Measurements from ENCODE around the gene ATF6B. TPM values are rescaled to one million over a fixed set of nuclear protein-coding genes. Genes with fewer than 3 reads are reported as not detected.

Gene ATF6B
- total and polyA plus RNA-seq, 2 of the 13 experiments (the other 11 are each of a cell fraction or from before 2014, with no cell fraction given), result 18.1 to 44.0 TPM

DNA sequence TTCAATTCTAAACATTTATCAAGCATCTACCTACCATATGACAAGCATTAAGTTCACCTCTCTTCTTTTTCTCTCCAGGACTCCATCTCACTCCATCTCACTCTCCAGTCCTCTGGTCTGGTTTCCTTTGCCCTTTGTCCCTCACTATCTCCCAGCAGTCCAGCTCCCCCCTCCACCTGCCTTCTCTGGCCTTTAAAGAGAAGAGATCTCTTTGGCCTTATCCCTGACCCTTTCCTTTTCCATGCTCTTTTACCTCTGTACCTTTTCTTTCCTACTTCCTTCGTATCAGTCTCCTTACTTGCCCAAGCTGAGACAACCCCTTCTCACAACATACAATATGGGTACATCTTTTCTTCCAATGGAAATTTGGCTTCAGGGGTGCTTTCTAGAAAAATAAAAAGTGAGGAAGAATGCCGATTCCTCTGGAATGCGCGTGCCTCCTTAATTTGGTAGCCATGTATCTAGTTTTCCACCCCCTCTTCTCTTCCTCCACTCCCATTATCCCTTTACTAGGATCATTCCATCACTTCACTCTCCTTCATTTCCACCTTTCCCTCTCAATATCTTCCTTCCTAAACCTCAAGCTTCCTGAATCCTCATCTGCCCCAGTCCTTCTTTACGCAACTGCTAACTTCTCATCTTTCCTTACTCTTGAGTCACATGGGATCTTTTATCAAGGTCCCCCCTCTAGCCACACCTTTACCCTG lies 48.6 kb upstream of the ATF6B start:
- no peaks in the 10 kb centered on the region for H3K9me3 ChIP-seq (ENCODE audit: low read length)
- peak overlapping the region; percentile 96 to 98 (median 98) for H3K4me3 ChIP-seq (replicated peaks in 1 of 3; ENCODE audit: insufficient read depth in 1 of 3, low read depth in 2 of 3, low read length in 3 of 3)
- in situ Hi-C loops (cut with HindIII; ENCODE audit: extremely low pct_ligation_motif_present, low pct_unique_long_range_greater_than_20kb) (no loop called here), intact Hi-C loops (cut with micrococcal nuclease; ENCODE audit: unreplicated experiment) (loop anchor here (2.0 to 5.0 kb wide), 2 partner anchors 58 to 1091 kb away; no protein-coding TSS in a partner anchor)
- H3K27me3 ChIP-seq (ENCODE audit: control insufficient read depth in 1 of 2, insufficient read depth in 2 of 2, low read length in 2 of 2), result no peaks in the 10 kb centered on the region; a peak in 1 of 5 replicates
- peaks cover 60% of the 10 kb centered on the region for H3K4me1 ChIP-seq (ENCODE audit: insufficient read depth, low read length)
- POLR2A ChIA-PET, result interaction anchor here (0.7 to 5.8 kb wide), 17 partner anchors 9 to 795 kb away, joined by 3 to 127 read pairs (median 8); partner anchors contain the start of genes ATF6B, FKBPL, GPANK1 and GPSM3
- peaks cover 14 to 19% of the 10 kb centered on the region in 2 experiments; a peak in 4 of 5 replicates for H3K36me3 ChIP-seq (replicated peaks in 1 of 2; ENCODE audit: control insufficient read depth in 1 of 2, insufficient read depth in 2 of 2, low read length in 2 of 2)
- peaks cover 56% of the 10 kb centered on the region for H3K79me2 ChIP-seq (ENCODE audit: insufficient read depth, low read length)
- CTCF ChIA-PET (ENCODE audit: low intra/inter-chr PET ratio, low total read pairs), result no interaction called here
- H4K20me1 ChIP-seq (ENCODE audit: insufficient read depth, low read length), result no peaks in the 10 kb centered on the region
- DNase-seq (ENCODE audit: low spot score), result no peak
- BruUV-seq (replicated peaks), result TSS peak; percentile 31
- no peak overlapping the region for H2AFZ ChIP-seq (ENCODE audit: low read length)
- ATAC-seq, result no peak
- H3K9ac ChIP-seq (ENCODE audit: insufficient read depth, low read depth, low read length), result peak overlapping the region; percentile 90
- peak overlapping the region; percentile 98 for H3K4me2 ChIP-seq (ENCODE audit: low read depth, low read length)
- WGBS (ENCODE audit: low lambda C conversion rate), result 1% methylated on average over 5 of the region's 5 CpGs
- FAIRE-seq, result no peak
- H3K27ac ChIP-seq (ENCODE audit: extremely low read length, insufficient read depth, low read length), result peak overlapping the region; percentile 97
- TF ChIP-seq SMAD9 (CRISPR knock-in tag; IDR thresholded peaks at IDR 0.05) (peak; percentile 48; the same call in 1 of the 2 replicates), CCAR2 (optimal IDR thresholded peaks at IDR 0.05; ENCODE audit: low read depth, low read length) (peak; percentile 86), HNRNPK (IDR thresholded peaks at IDR 0.05; ENCODE audit: low read depth, low read length, poor library complexity, severe bottlenecking) (no peak), TEAD3 (CRISPR knock-in tag; optimal IDR thresholded peaks at IDR 0.05; ENCODE audit: borderline replicate concordance) (no peak), RXRB (CRISPR knock-in tag; IDR thresholded peaks at IDR 0.05; ENCODE audit: borderline replicate concordance) (peak; percentile 7; the same call in 1 of the 2 replicates), CENPT (CRISPR knock-in tag; IDR thresholded peaks at IDR 0.05; ENCODE audit: low read depth) (no peak), ZBTB21 (CRISPR knock-in tag; IDR thresholded peaks at IDR 0.05) (no peak; the same call in 1 of the 2 replicates), NCOR1 (IDR thresholded peaks at IDR 0.05; ENCODE audit: borderline replicate concordance, low read length) (peak; percentile 50; the same call in 1 of the 2 replicates), ZNF230 (CRISPR knock-in tag; IDR thresholded peaks at IDR 0.05) (0 out of 2 replicates have a peak, but pooled peaks have one; percentile 3), KLF12 (CRISPR knock-in tag; IDR thresholded peaks at IDR 0.05; ENCODE audit: borderline replicate concordance) (0 out of 2 replicates have a peak, but pooled peaks have one; percentile 30), CCDC6 (CRISPR knock-in tag; IDR thresholded peaks at IDR 0.05) (0 out of 2 replicates have a peak, but pooled peaks have one; percentile 39), HDAC6 (IDR thresholded peaks at IDR 0.05; ENCODE audit: low read depth, low read length) (no peak), NR2F6 (IDR thresholded peaks at IDR 0.05) (peak; percentile 48; the same call in 1 of the 2 replicates), NR2F6 (CRISPR knock-in tag; IDR thresholded peaks at IDR 0.05) (no peak), RBFOX2 (IDR thresholded peaks at IDR 0.05; ENCODE audit: low read depth, low read length) (peak; percentile 3; the same call in 1 of the 2 replicates), ATF1 (CRISPR knock-in tag; IDR thresholded peaks at IDR 0.05) (peak; percentile 10; the same call in 1 of the 2 replicates), ZSCAN9 (CRISPR knock-in tag; IDR thresholded peaks at IDR 0.05; ENCODE audit: borderline replicate concordance) (0 out of 2 replicates have a peak, but pooled peaks have one; percentile 2), PHF5A (CRISPR knock-in tag; IDR thresholded peaks at IDR 0.05; ENCODE audit: low read depth, unreplicated experiment) (peak; percentile 18), GFI1 (CRISPR knock-in tag; IDR thresholded peaks at IDR 0.05; ENCODE audit: borderline replicate concordance) (0 out of 2 replicates have a peak, but pooled peaks have one; percentile 4)
- TF ChIP-seq, protein P1, sequence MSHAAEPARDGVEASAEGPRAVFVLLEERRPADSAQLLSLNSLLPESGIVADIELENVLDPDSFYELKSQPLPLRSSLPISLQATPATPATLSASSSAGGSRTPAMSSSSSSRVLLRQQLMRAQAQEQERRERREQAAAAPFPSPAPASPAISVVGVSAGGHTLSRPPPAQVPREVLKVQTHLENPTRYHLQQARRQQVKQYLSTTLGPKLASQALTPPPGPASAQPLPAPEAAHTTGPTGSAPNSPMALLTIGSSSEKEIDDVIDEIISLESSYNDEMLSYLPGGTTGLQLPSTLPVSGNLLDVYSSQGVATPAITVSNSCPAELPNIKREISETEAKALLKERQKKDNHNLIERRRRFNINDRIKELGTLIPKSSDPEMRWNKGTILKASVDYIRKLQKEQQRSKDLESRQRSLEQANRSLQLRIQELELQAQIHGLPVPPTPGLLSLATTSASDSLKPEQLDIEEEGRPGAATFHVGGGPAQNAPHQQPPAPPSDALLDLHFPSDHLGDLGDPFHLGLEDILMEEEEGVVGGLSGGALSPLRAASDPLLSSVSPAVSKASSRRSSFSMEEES (CRISPR knock-in tag; IDR thresholded peaks at IDR 0.05), result peak; percentile 30; the same call in 1 of the 2 replicates
- TF ChIP-seq, protein P2, sequence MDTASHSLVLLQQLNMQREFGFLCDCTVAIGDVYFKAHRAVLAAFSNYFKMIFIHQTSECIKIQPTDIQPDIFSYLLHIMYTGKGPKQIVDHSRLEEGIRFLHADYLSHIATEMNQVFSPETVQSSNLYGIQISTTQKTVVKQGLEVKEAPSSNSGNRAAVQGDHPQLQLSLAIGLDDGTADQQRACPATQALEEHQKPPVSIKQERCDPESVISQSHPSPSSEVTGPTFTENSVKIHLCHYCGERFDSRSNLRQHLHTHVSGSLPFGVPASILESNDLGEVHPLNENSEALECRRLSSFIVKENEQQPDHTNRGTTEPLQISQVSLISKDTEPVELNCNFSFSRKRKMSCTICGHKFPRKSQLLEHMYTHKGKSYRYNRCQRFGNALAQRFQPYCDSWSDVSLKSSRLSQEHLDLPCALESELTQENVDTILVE (CRISPR knock-in tag; IDR thresholded peaks at IDR 0.05), result peak; percentile 28; the same call in 1 of the 2 replicates

Data from HepG2 (cell line).